Endodermal cell (in vitro differentiated cells): ENCODE measurements around the gene WNT5A. TPM values are rescaled to one million over a fixed set of nuclear protein-coding genes. Genes with fewer than 3 reads are reported as not detected.

Source experiments
- DNase-seq: peaks from one replicate; pipeline ENCODE4 v3.0.0-alpha.2; 2017
- H3K27ac ChIP-seq: 2 replicates; pipeline ENCODE4 v1.5.1; 2013; ENCODE audit warnings: mild to moderate bottlenecking, low read depth, low read length, moderate library complexity
- H3K27me3 ChIP-seq: 2 replicates; pipeline ENCODE4 v1.6.1; 2013; ENCODE audit warnings: mild to moderate bottlenecking, low read length, moderate library complexity; ENCODE audit not compliant: insufficient read depth, control insufficient read depth, poor library complexity, severe bottlenecking
- H3K36me3 ChIP-seq: 2 replicates; pipeline ENCODE4 v1.7.0; 2013; ENCODE audit warnings: mild to moderate bottlenecking, low read length, moderate library complexity; ENCODE audit not compliant: control insufficient read depth, insufficient read depth
- H3K4me1 ChIP-seq: one replicate; pipeline ENCODE4 v1.7.0; 2013; ENCODE audit warnings: low read length; ENCODE audit not compliant: control insufficient read depth, insufficient read depth
- H3K4me3 ChIP-seq: 2 replicates; pipeline ENCODE4 v1.5.1; 2013; ENCODE audit warnings: mild to moderate bottlenecking, low read length, moderate library complexity
- H3K9ac ChIP-seq: 2 replicates; pipeline ENCODE4 v1.6.1; 2013; ENCODE audit warnings: mild to moderate bottlenecking, low read length, moderate library complexity; ENCODE audit not compliant: poor library complexity, severe bottlenecking; ENCODE audit errors: extremely low read depth
- H3K9me3 ChIP-seq: 2 replicates; pipeline ENCODE4 v1.6.1; 2013; ENCODE audit warnings: mild to moderate bottlenecking, low read length, moderate library complexity; ENCODE audit not compliant: control insufficient read depth
- H3K27ac Mint-ChIP-seq: 2 replicates; pipeline ENCODE4 v1.8.0; 2020; ENCODE audit warnings: mixed read lengths
- H3K27me3 Mint-ChIP-seq: 2 replicates; pipeline ENCODE4 v1.8.0; 2021; ENCODE audit warnings: mild to moderate bottlenecking, mixed read lengths; ENCODE audit not compliant: insufficient read depth
- H3K36me3 Mint-ChIP-seq: 2 replicates; pipeline ENCODE4 v1.8.0; 2020; ENCODE audit warnings: low read depth, mixed read lengths
- H3K4me1 Mint-ChIP-seq: 2 replicates; pipeline ENCODE4 v1.8.0; 2020; ENCODE audit warnings: mixed read lengths
- H3K4me3 Mint-ChIP-seq: 2 replicates; pipeline ENCODE4 v1.8.0; 2020; ENCODE audit warnings: mild to moderate bottlenecking, moderate library complexity, mixed read lengths
- H3K9me3 Mint-ChIP-seq: 2 replicates; pipeline ENCODE4 v1.8.0; 2020; ENCODE audit warnings: mild to moderate bottlenecking, mixed read lengths
- WGBS, 2 experiments: methylation state at CpG; one replicate each; pipeline versions ENCODE4 v1.1.5 to v1.1.7; 2013; ENCODE audit warnings: missing lambda C conversion rate in 2 of 2, mixed read lengths in 1 of 2; ENCODE audit not compliant: insufficient coverage in 1 of 2, insufficient read length in 1 of 2; 5-methylcytosine and 5-hydroxymethylcytosine counted together
- total RNA-seq, 2 donors: library from RNA; stranded (reverse); fragmentation: NEBNext Ultra II Directional in 1 of 2; extraction: Animal tissue kit (Norgen Biotek cat#: 25700) in 1 of 2; gene quantifications; 2 replicates in 1 of 2; 3 replicates in 1 of 2; pipeline ENCODE4 v1.2.1, GENCODE V29; 2021
- TF ChIP-seq, protein P1 (sequence below): fragments of 200-600 bp; sonication (generic); conservative IDR thresholded peaks from 2 replicates; pipeline ENCODE4 v1.5.0; 2021; ENCODE audit warnings: antibody characterized with exemption, mild to moderate bottlenecking

The WNT5A gene
- total RNA-seq, 2 donors from 2014 or later = 0.92 to 1.4 TPM

GRCh38 chr3:55486101-55486856 lies 827 bp downstream of the WNT5A start:
- Mint-ChIP-seq H3K4me1 (peaks cover 57% of the 10 kb centered on the region), H3K27me3 (peaks cover 94% of the 10 kb centered on the region), H3K36me3 (no peaks in the 10 kb centered on the region), H3K27ac (no peak overlapping the region), H3K4me3 (peak overlapping the region; percentile 64), H3K9me3 (no peaks in the 10 kb centered on the region)
- TF ChIP-seq, protein P1, sequence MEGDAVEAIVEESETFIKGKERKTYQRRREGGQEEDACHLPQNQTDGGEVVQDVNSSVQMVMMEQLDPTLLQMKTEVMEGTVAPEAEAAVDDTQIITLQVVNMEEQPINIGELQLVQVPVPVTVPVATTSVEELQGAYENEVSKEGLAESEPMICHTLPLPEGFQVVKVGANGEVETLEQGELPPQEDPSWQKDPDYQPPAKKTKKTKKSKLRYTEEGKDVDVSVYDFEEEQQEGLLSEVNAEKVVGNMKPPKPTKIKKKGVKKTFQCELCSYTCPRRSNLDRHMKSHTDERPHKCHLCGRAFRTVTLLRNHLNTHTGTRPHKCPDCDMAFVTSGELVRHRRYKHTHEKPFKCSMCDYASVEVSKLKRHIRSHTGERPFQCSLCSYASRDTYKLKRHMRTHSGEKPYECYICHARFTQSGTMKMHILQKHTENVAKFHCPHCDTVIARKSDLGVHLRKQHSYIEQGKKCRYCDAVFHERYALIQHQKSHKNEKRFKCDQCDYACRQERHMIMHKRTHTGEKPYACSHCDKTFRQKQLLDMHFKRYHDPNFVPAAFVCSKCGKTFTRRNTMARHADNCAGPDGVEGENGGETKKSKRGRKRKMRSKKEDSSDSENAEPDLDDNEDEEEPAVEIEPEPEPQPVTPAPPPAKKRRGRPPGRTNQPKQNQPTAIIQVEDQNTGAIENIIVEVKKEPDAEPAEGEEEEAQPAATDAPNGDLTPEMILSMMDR = no peak
- Histone ChIP-seq H3K9ac (no peak overlapping the region), H3K4me3 (peak overlapping the region; percentile 81), H3K27ac (no peak overlapping the region), H3K27me3 (peaks cover 94% of the 10 kb centered on the region), H3K36me3 (no peaks in the 10 kb centered on the region), H3K4me1 (peaks cover 3% of the 10 kb centered on the region), H3K9me3 (no peaks in the 10 kb centered on the region)
- peak; percentile 86 for DNase-seq
- 0% methylated on average over 19 to 41 of the region's 49 CpGs for WGBS, 2 experiments

DNA sequence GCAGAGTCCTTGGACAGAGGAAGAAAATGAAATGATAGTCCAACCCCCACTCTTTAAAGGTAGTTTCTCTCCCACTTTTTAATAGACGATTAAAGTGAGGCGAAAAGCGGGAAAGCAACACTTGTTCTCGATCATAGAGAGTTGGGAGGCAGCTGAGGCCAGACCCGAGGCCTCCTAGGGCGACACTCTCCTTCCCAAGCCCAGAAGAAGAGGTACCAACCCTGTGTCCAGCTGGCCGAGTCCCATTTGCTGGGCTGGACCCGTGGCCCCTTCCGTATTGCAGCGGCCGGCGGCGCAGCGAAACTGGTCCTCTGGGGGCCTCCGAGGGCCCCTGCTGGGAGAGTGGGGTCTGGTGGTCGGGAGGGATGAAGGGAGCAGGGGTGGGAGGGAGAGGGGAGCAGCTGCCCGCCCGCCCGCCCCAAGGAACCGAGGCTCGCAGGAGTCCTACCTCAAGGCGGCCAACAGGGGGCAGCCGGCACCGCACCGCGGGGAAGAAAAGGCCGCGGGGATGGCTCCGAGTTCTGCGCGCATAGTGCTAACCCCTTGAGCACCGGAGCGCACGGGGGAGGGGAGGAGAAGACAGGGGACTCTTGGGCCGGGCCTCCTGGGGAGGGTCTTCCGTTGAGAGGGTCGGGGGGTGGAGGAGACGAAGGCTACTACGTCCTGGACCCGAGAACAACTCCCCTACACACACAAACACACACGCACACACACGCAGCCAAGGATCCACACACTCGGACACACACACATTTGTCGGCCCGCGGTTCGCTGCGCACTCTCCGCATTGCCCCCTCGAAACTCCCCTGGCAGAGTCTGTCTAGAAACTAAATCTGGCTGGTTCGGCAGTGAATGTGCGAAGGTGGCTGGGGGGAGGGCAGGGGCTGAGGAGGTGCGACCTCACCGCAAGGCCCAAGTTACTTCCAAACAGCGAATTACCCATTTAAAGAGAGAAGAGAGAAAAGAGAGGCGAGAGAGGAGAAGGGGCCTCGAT lies 2.0 kb downstream of the WNT5A start:
- H3K4me1 Mint-ChIP-seq = peaks cover 63% of the 10 kb centered on the region
- Histone ChIP-seq H3K27me3 (peaks cover 94% of the 10 kb centered on the region), H3K36me3 (no peaks in the 10 kb centered on the region), H3K27ac (no peak overlapping the region), H3K9me3 (no peaks in the 10 kb centered on the region), H3K4me3 (peak overlapping the region; percentile 81), H3K9ac (no peak overlapping the region), H3K4me1 (peaks cover 3% of the 10 kb centered on the region)
- H3K27ac Mint-ChIP-seq = peak overlapping the region; percentile 40
- H3K27me3 Mint-ChIP-seq = peaks cover 94% of the 10 kb centered on the region
- WGBS, 2 experiments = 7 to 20% methylated on average over 4 to 52 of the region's 57 CpGs
- no peaks in the 10 kb centered on the region for H3K36me3 Mint-ChIP-seq
- H3K9me3 Mint-ChIP-seq = no peaks in the 10 kb centered on the region
- peak; percentile 93 for DNase-seq
- TF ChIP-seq, protein P1 = peak; percentile 91
- H3K4me3 Mint-ChIP-seq = peak overlapping the region; percentile 64

DNA sequence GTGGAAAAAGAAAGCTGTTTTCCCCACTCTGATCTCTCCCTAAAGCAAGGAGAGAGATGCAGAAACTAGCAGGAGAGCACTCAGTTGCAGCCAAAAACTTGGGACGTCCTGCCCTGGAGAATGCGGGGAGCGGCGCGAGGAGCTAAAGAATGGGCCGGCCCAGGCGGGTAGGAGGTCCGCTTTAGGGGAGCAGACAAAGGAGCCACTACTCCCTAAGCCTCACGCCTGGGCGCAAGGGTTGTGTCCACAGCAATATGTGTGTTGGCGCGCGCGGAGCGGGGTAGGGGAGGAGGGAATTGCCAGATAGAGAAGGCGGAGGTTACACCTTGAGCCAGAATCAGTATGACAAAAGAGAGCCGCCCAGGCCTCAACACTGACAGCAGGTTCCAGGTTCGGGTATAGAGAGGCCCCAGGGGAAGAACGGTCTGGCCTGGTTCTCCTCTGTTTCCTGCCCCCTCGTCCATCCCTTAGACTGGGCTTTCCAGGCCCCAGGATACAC lies 2.9 kb downstream of the WNT5A start:
- no peak overlapping the region for H3K9ac ChIP-seq
- peak overlapping the region; percentile 64 for H3K4me3 Mint-ChIP-seq
- H3K27me3 Mint-ChIP-seq = peaks cover 94% of the 10 kb centered on the region
- no peak overlapping the region for H3K27ac Mint-ChIP-seq
- WGBS, 2 experiments = 83 to 87% methylated on average over 6 to 20 of the region's 20 CpGs
- DNase-seq = peak; percentile 79
- no peak overlapping the region for H3K4me3 ChIP-seq
- no peak overlapping the region for H3K27ac ChIP-seq
- peaks cover 94% of the 10 kb centered on the region for H3K27me3 ChIP-seq
- H3K36me3 ChIP-seq = no peaks in the 10 kb centered on the region
- H3K36me3 Mint-ChIP-seq = no peaks in the 10 kb centered on the region
- no peaks in the 10 kb centered on the region for H3K9me3 ChIP-seq
- H3K9me3 Mint-ChIP-seq = no peaks in the 10 kb centered on the region
- peaks cover 56% of the 10 kb centered on the region for H3K4me1 Mint-ChIP-seq
- TF ChIP-seq, protein P1 = no peak
- H3K4me1 ChIP-seq = peaks cover 3% of the 10 kb centered on the region
